GM23338 (cell line): ENCODE results near the gene NOC2L. TPM values are rescaled to one million over a fixed set of nuclear protein-coding genes. Genes with fewer than 3 reads are reported as not detected.

ENCODE experiments used
- ATAC-seq: fragments of 200-7000 bp; cut with Tn5 transposase; 3 replicates; pipeline ENCODE4 v1.9.1; 2020
- DNase-seq: peaks from one replicate; pipeline ENCODE4 v3.0.0-alpha.2; 2015; ENCODE audit warnings: low spot score
- H2AFZ ChIP-seq: fragments of 200-600 bp; sonication (generic); 2 replicates; pipeline ENCODE4 v1.8.0; 2016; ENCODE audit warnings: antibody characterized with exemption, mild to moderate bottlenecking, moderate library complexity
- H3F3A ChIP-seq: fragments of 200-600 bp; sonication (generic); replicated peaks from 2 replicates; pipeline ENCODE4 v1.8.0; 2017; ENCODE audit warnings: antibody characterized with exemption, mixed run types, low read depth
- H3K27ac ChIP-seq: fragments of 200-600 bp; sonication (generic); 2 replicates; pipeline ENCODE4 v1.6.1; 2016; ENCODE audit warnings: low read depth
- H3K27me3 ChIP-seq: fragments of 200-600 bp; sonication (generic); 2 replicates; pipeline ENCODE4 v1.8.0; 2016; ENCODE audit warnings: mild to moderate bottlenecking, mixed run types, moderate library complexity; ENCODE audit not compliant: insufficient read depth
- H3K36me3 ChIP-seq: fragments of 200-600 bp; sonication (generic); 2 replicates; pipeline ENCODE4 v1.8.0; 2016; ENCODE audit warnings: mild to moderate bottlenecking; ENCODE audit not compliant: insufficient read depth
- H3K4me1 ChIP-seq: fragments of 200-600 bp; sonication (generic); 2 replicates; pipeline ENCODE4 v1.8.0; 2016; ENCODE audit warnings: mild to moderate bottlenecking, moderate library complexity; ENCODE audit not compliant: insufficient read depth
- H3K4me2 ChIP-seq: fragments of 200-600 bp; sonication (generic); 2 replicates; pipeline ENCODE4 v1.7.1; 2017; ENCODE audit warnings: mixed run types
- H3K4me3 ChIP-seq: fragments of 200-600 bp; sonication (generic); 2 replicates; pipeline ENCODE4 v1.6.1; 2016; ENCODE audit warnings: mixed run types
- H3K79me2 ChIP-seq: fragments of 200-600 bp; sonication (generic); replicated peaks from 2 replicates; pipeline ENCODE4 v1.8.0; 2017; ENCODE audit warnings: mild to moderate bottlenecking; ENCODE audit not compliant: insufficient read depth
- H3K9me2 ChIP-seq: fragments of 200-600 bp; sonication (generic); 2 replicates; pipeline ENCODE4 v1.8.0; 2017; ENCODE audit not compliant: insufficient read depth
- H4K20me1 ChIP-seq: fragments of 200-600 bp; sonication (generic); replicated peaks from 2 replicates; pipeline ENCODE4 v1.8.0; 2017; ENCODE audit warnings: mild to moderate bottlenecking; ENCODE audit not compliant: insufficient read depth
- H3K27ac Mint-ChIP-seq: 2 replicates; pipeline ENCODE4 v1.8.0; 2020; ENCODE audit warnings: inconsistent platforms, mild to moderate bottlenecking, moderate library complexity, mixed read lengths
- H3K27me3 Mint-ChIP-seq: 3 replicates; pipeline ENCODE4 v1.8.0; 2022; ENCODE audit warnings: low read depth, mild to moderate bottlenecking, moderate library complexity, mixed read lengths, inconsistent platforms; ENCODE audit not compliant: insufficient read depth, poor library complexity
- H3K36me3 Mint-ChIP-seq: 3 replicates; pipeline ENCODE4 v1.8.0; 2021; ENCODE audit warnings: low read depth, mild to moderate bottlenecking, inconsistent platforms, moderate library complexity, mixed read lengths
- H3K4me1 Mint-ChIP-seq: 3 replicates; pipeline ENCODE4 v1.8.0; 2020; ENCODE audit warnings: mild to moderate bottlenecking, inconsistent platforms, mixed read lengths
- H3K4me3 Mint-ChIP-seq: 3 replicates; pipeline ENCODE4 v1.8.0; 2021; ENCODE audit warnings: moderate library complexity, mild to moderate bottlenecking, inconsistent platforms, mixed read lengths
- H3K9me3 Mint-ChIP-seq: 3 replicates; pipeline ENCODE4 v1.8.0; 2020; ENCODE audit warnings: moderate library complexity, mild to moderate bottlenecking, inconsistent platforms, mixed read lengths
- CREB1 ChIP-seq: fragments of 250-450 bp; sonication (Bioruptor Pico); IDR thresholded peaks from 2 replicates; pipeline ENCODE4 v1.5.0; 2020; ENCODE audit warnings: low read depth, mild to moderate bottlenecking, moderate library complexity
- EZH2 ChIP-seq: fragments of 200-600 bp; sonication (generic); IDR thresholded peaks from one replicate; pipeline ENCODE4 v1.8.0; 2017; ENCODE audit warnings: antibody characterized with exemption, mild to moderate bottlenecking, low read depth; ENCODE audit not compliant: unreplicated experiment
- EZH2phosphoT487 ChIP-seq: fragments of 200-600 bp; sonication (generic); IDR thresholded peaks from one replicate; pipeline ENCODE4 v1.8.1; 2018; ENCODE audit warnings: antibody characterized with exemption; ENCODE audit not compliant: unreplicated experiment
- JUNB ChIP-seq: IDR thresholded peaks from one replicate; pipeline ENCODE4 v1.6.1; 2016; ENCODE audit warnings: antibody characterized with exemption; ENCODE audit not compliant: unreplicated experiment
- NANOG ChIP-seq: IDR thresholded peaks from 2 replicates; pipeline ENCODE4 v1.6.1; 2016; ENCODE audit warnings: antibody characterized with exemption, borderline replicate concordance
- POLR2AphosphoS5 ChIP-seq: IDR thresholded peaks from 2 replicates; pipeline ENCODE4 v1.6.1; 2016; ENCODE audit warnings: antibody characterized with exemption, low read depth
- STAT1 ChIP-seq: IDR thresholded peaks from one replicate; pipeline ENCODE4 v1.6.1; 2016; ENCODE audit warnings: antibody characterized with exemption; ENCODE audit not compliant: unreplicated experiment
- ZNF114 ChIP-seq: fragments of 250-450 bp; sonication (Bioruptor Pico); IDR thresholded peaks from 2 replicates; pipeline ENCODE4 v1.5.0; 2020; ENCODE audit warnings: mild to moderate bottlenecking, moderate library complexity
- ZNF331 ChIP-seq: fragments of 250-450 bp; sonication (Bioruptor Pico); IDR thresholded peaks from 2 replicates; pipeline ENCODE4 v1.5.0; 2020; ENCODE audit warnings: low read depth, mild to moderate bottlenecking, moderate library complexity
- polyA plus RNA-seq: library from polyadenylated mRNA; unstranded; fragments of >200 nt; fragmentation: Nextera tagmentation; extraction: Ambion mirVana; gene quantifications from 2 replicates; pipeline ENCODE4 v1.2.1, GENCODE V29; 2016
- total RNA-seq: library from RNA; depleted of rRNA; stranded (reverse); fragments of >200 nt; shearing (Covaris generic); gene quantifications from 2 replicates; pipeline ENCODE4 v1.2.3, GENCODE V29; 2014
- TF ChIP-seq, protein P1 (sequence below): IDR thresholded peaks from one replicate; pipeline ENCODE4 v1.6.1; 2018; ENCODE audit warnings: antibody characterized with exemption; ENCODE audit not compliant: unreplicated experiment
- TF ChIP-seq, protein P2 (sequence below): IDR thresholded peaks from 2 replicates; pipeline ENCODE4 v1.6.1; 2016; ENCODE audit warnings: antibody characterized with exemption
- TF ChIP-seq, protein P3 (sequence below), 2 experiments: fragments of 200-600 bp in 1 of 2; sonication (generic) in 1 of 2; conservative IDR thresholded peaks; 2 replicates each; pipeline versions ENCODE4 v1.5.1 to v1.6.1; 2016 to 2017; ENCODE audit warnings: antibody characterized with exemption in 2 of 2, low read depth in 2 of 2, mild to moderate bottlenecking in 2 of 2, moderate library complexity in 1 of 2

The NOC2L gene
- total and polyA plus RNA-seq, 2 experiments from 2014 or later, result 79.3 to 125 TPM

DNA sequence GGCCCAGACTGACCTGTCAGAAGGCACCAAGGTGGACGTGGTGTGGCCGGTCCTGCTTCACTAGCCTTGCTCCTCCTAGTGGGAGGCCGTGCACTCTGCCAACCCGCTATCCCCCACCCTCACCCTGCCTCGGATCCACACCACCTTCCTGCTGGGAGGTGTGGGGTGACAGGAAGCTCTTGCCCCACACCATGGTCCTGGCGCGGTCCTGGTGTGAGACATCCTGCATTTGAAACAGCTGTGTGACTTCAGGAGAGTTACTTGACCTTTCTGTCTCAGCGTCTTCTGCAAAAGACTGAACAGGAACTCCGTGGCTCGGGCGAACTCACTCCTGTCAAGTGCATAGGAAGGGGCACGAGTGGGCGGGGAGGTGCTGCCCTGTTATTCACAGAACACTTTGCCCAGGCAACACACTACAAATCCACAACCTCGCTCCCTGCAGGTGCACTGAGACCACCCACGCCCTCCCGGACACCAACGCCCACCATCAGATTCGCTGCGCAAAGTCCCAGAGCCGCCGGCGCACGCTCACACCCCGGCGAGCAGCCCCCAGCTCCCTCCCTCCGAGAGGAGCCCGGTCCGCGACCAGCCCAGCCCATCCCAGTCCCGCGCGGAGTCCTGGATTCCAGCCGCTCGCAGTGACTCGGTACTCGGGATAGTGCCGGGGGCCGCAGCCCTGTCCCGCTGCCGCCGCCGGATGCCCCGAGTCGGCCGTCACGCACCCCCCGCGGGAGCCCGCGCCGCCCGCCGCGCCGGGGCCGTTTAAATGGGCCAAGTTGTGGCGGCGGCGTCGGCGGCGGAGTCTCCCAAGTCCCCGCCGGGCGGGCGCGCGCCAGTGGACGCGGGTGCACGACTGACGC, 35.7 kb downstream of the NOC2L start, which contains the start of gene SAMD11:
TSS of gene SAMD11 (plus strand) at position 793 of the 860 bp plus-strand sequence. CDS start 509 bp downstream, outside the sequence.
- H3K36me3 ChIP-seq, result no peaks in the 10 kb centered on the region
- H3K4me3 ChIP-seq, result peak within 1 kb of the TSS; percentile 58
- no peak within 1 kb of the TSS for H3K27ac Mint-ChIP-seq
- H4K20me1 ChIP-seq, result no peaks in the 10 kb centered on the region; the same call in none of the 2 replicates
- no peaks in the 10 kb centered on the region for H3K36me3 Mint-ChIP-seq
- H3K79me2 ChIP-seq, result no peaks in the 10 kb centered on the region
- ATAC-seq, result peak; percentile 12
- H3K27me3 ChIP-seq, result peaks cover 100% of the 10 kb centered on the region
- H3K4me1 Mint-ChIP-seq, result peaks cover 22% of the 10 kb centered on the region
- H3K9me3 Mint-ChIP-seq, result no peaks in the 10 kb centered on the region
- H3K4me2 ChIP-seq, result peak within 1 kb of the TSS; percentile 90
- H2AFZ ChIP-seq, result peak within 1 kb of the TSS; percentile 78; the same call in 1 of the 2 replicates
- H3K27ac ChIP-seq, result no peak within 1 kb of the TSS
- H3K4me1 ChIP-seq, result peaks cover 9% of the 10 kb centered on the region; the same call in 1 of the 2 replicates
- no peaks in the 10 kb centered on the region for H3K9me2 ChIP-seq
- peak within 1 kb of the TSS; percentile 73 for H3K4me3 Mint-ChIP-seq
- peak; percentile 71 for DNase-seq
- H3F3A ChIP-seq, result no peaks in the 10 kb centered on the region
- peaks cover 80% of the 10 kb centered on the region for H3K27me3 Mint-ChIP-seq
- no peak for TF ChIP-seq CREB1
- peak; percentile 80 for TF ChIP-seq EZH2phosphoT487
- peak; percentile 73 for TF ChIP-seq EZH2

GRCh38 chr1:921011-921837, 37.8 kb downstream of the NOC2L start:
- H3K27me3 Mint-ChIP-seq, result peaks cover 72% of the 10 kb centered on the region
- Histone ChIP-seq H4K20me1 (no peaks in the 10 kb centered on the region; the same call in none of the 2 replicates), H3K4me3 (peak overlapping the region; percentile 47), H3F3A (no peaks in the 10 kb centered on the region), H3K27ac (no peak overlapping the region), H3K79me2 (no peaks in the 10 kb centered on the region), H3K36me3 (no peaks in the 10 kb centered on the region), H3K27me3 (peaks cover 92% of the 10 kb centered on the region), H2AFZ (no peak overlapping the region), H3K9me2 (no peaks in the 10 kb centered on the region), H3K4me2 (peak overlapping the region; percentile 73), H3K4me1 (peaks cover 8% of the 10 kb centered on the region; the same call in 1 of the 2 replicates)
- ATAC-seq, result peak; percentile 63
- H3K27ac Mint-ChIP-seq, result no peak overlapping the region
- no peaks in the 10 kb centered on the region for H3K36me3 Mint-ChIP-seq
- peak; percentile 91 for DNase-seq
- H3K4me1 Mint-ChIP-seq, result peaks cover 18% of the 10 kb centered on the region
- no peaks in the 10 kb centered on the region for H3K9me3 Mint-ChIP-seq
- H3K4me3 Mint-ChIP-seq, result peak overlapping the region; percentile 29; the same call in 2 of the 3 replicates
- no peak for TF ChIP-seq ZNF331 (CRISPR knock-in tag)
- no peak for TF ChIP-seq CREB1
- no peak for TF ChIP-seq JUNB
- no peak for TF ChIP-seq POLR2AphosphoS5
- TF ChIP-seq, protein P1, sequence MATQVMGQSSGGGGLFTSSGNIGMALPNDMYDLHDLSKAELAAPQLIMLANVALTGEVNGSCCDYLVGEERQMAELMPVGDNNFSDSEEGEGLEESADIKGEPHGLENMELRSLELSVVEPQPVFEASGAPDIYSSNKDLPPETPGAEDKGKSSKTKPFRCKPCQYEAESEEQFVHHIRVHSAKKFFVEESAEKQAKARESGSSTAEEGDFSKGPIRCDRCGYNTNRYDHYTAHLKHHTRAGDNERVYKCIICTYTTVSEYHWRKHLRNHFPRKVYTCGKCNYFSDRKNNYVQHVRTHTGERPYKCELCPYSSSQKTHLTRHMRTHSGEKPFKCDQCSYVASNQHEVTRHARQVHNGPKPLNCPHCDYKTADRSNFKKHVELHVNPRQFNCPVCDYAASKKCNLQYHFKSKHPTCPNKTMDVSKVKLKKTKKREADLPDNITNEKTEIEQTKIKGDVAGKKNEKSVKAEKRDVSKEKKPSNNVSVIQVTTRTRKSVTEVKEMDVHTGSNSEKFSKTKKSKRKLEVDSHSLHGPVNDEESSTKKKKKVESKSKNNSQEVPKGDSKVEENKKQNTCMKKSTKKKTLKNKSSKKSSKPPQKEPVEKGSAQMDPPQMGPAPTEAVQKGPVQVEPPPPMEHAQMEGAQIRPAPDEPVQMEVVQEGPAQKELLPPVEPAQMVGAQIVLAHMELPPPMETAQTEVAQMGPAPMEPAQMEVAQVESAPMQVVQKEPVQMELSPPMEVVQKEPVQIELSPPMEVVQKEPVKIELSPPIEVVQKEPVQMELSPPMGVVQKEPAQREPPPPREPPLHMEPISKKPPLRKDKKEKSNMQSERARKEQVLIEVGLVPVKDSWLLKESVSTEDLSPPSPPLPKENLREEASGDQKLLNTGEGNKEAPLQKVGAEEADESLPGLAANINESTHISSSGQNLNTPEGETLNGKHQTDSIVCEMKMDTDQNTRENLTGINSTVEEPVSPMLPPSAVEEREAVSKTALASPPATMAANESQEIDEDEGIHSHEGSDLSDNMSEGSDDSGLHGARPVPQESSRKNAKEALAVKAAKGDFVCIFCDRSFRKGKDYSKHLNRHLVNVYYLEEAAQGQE, result no peak
- peak; percentile 59 for TF ChIP-seq EZH2phosphoT487
- TF ChIP-seq, protein P2, sequence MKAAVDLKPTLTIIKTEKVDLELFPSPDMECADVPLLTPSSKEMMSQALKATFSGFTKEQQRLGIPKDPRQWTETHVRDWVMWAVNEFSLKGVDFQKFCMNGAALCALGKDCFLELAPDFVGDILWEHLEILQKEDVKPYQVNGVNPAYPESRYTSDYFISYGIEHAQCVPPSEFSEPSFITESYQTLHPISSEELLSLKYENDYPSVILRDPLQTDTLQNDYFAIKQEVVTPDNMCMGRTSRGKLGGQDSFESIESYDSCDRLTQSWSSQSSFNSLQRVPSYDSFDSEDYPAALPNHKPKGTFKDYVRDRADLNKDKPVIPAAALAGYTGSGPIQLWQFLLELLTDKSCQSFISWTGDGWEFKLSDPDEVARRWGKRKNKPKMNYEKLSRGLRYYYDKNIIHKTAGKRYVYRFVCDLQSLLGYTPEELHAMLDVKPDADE, result no peak
- TF ChIP-seq ZNF114, result no peak
- no peak for TF ChIP-seq STAT1
- TF ChIP-seq NANOG, result no peak
- TF ChIP-seq EZH2, result peak; percentile 43
- TF ChIP-seq, protein P3, sequence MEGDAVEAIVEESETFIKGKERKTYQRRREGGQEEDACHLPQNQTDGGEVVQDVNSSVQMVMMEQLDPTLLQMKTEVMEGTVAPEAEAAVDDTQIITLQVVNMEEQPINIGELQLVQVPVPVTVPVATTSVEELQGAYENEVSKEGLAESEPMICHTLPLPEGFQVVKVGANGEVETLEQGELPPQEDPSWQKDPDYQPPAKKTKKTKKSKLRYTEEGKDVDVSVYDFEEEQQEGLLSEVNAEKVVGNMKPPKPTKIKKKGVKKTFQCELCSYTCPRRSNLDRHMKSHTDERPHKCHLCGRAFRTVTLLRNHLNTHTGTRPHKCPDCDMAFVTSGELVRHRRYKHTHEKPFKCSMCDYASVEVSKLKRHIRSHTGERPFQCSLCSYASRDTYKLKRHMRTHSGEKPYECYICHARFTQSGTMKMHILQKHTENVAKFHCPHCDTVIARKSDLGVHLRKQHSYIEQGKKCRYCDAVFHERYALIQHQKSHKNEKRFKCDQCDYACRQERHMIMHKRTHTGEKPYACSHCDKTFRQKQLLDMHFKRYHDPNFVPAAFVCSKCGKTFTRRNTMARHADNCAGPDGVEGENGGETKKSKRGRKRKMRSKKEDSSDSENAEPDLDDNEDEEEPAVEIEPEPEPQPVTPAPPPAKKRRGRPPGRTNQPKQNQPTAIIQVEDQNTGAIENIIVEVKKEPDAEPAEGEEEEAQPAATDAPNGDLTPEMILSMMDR (conservative IDR thresholded peaks at IDR 0.05; ENCODE audit: low read depth in 2 of 2), result peak; percentile 36 to 37; a peak in 3 of 4 replicates
